Endothelial cell of umbilical vein (primary cell): ENCODE results near the gene SLC25A21. TPM values are rescaled to one million over a fixed set of nuclear protein-coding genes. Genes with fewer than 3 reads are reported as not detected.
A peak's percentile ranks its signal among the peaks of the same experiment; 100 is the strongest.

ENCODE experiments used
- BruUV-seq: library from RNA; stranded (reverse); fragments of 400-500 nt; replicated peaks from 2 replicates; lab custom pipeline; 2021; lab: Mats Ljungman, UMichigan
- CTCF ChIA-PET: fragments of 300-600, 350-600 bp; sonication (Branson Sonifier 250); formaldehyde crosslinking; loops from one replicate; lab custom pipeline; 2021; ENCODE audit warnings: antibody characterized with exemption, inconsistent platforms; lab: Charles Lee
- POLR2A ChIA-PET: fragments of 300-600, 350-600 bp; sonication (Branson Sonifier 250); formaldehyde crosslinking; loops from one replicate; lab custom pipeline; 2021; ENCODE audit warnings: antibody characterized with exemption, inconsistent platforms; lab: Charles Lee
- DNase-seq: peaks from one replicate; pipeline ENCODE4 v3.0.0-alpha.2; 2011; ENCODE audit warnings: low read depth, low spot score
- FAIRE-seq: peaks from 2 replicates; lab custom pipeline; 2011; peaks lifted over from hg19 to GRCh38; lab: Jason Lieb, UNC
- H2AFZ ChIP-seq: 2 replicates; pipeline ENCODE4 v1.6.0; 2012; ENCODE audit warnings: low read depth, low read length, control low read depth, inconsistent platforms
- H3K27ac ChIP-seq: 2 replicates; pipeline ENCODE4 v1.5.1; 2011; ENCODE audit warnings: low read depth, mild to moderate bottlenecking, control low read depth, low read length, moderate library complexity; ENCODE audit not compliant: insufficient read depth
- H3K27me3 ChIP-seq, 2 experiments: 2 replicates each; pipeline versions ENCODE4 v1.6.0 to v1.6.1; 2011; ENCODE audit warnings: low read length in 2 of 2, mixed read lengths in 1 of 2; ENCODE audit not compliant: control insufficient read depth in 2 of 2, insufficient read depth in 2 of 2
- H3K36me3 ChIP-seq, 2 experiments: 2 replicates in 1 of 2; 3 replicates in 1 of 2; pipeline ENCODE4 v1.5.1; 2011; ENCODE audit warnings: low read length in 2 of 2, mild to moderate bottlenecking in 1 of 2, moderate library complexity in 1 of 2; ENCODE audit not compliant: control insufficient read depth in 2 of 2, insufficient read depth in 2 of 2; ENCODE audit errors: extremely low read depth in 1 of 2
- H3K4me1 ChIP-seq: 3 replicates; pipeline ENCODE4 v1.5.1; 2011; ENCODE audit warnings: mild to moderate bottlenecking, low read length; ENCODE audit not compliant: control insufficient read depth, insufficient read depth; ENCODE audit errors: extremely low read depth
- H3K4me2 ChIP-seq: 2 replicates; pipeline ENCODE4 v1.6.1; 2011; ENCODE audit warnings: low read length, control low read depth, mixed read lengths; ENCODE audit not compliant: insufficient read depth
- H3K4me3 ChIP-seq, 3 experiments: fragments of 200-600 bp in 1 of 3; sonication (generic), shearing (Covaris generic) in 1 of 3; replicated peaks in 1 of 3; 2 replicates each; pipeline ENCODE4 v1.5.1; 2011 to 2016; ENCODE audit warnings: control low read depth in 3 of 3, low read length in 3 of 3, mild to moderate bottlenecking in 2 of 3, inconsistent platforms in 1 of 3, low read depth in 1 of 3, moderate library complexity in 1 of 3; ENCODE audit not compliant: insufficient read depth in 1 of 3
- H3K79me2 ChIP-seq: 2 replicates; pipeline ENCODE4 v1.6.0; 2012; ENCODE audit warnings: low read length, inconsistent platforms; ENCODE audit not compliant: control insufficient read depth, insufficient read depth
- H3K9ac ChIP-seq: replicated peaks from 2 replicates; pipeline ENCODE3; 2011; ENCODE audit warnings: low read length, control low read depth; ENCODE audit not compliant: insufficient read depth; ENCODE audit errors: extremely low read depth
- H3K9me1 ChIP-seq: replicated peaks from 3 replicates; pipeline ENCODE4 v1.6.0; 2011; ENCODE audit warnings: mild to moderate bottlenecking, low read length; ENCODE audit not compliant: control insufficient read depth, insufficient read depth; ENCODE audit errors: extremely low read depth
- H3K9me3 ChIP-seq: replicated peaks from 2 replicates; pipeline ENCODE4 v1.5.1; 2012; ENCODE audit warnings: low read length, inconsistent platforms; ENCODE audit not compliant: control insufficient read depth, insufficient read depth
- H4K20me1 ChIP-seq: replicated peaks from 2 replicates; pipeline ENCODE3; 2011; ENCODE audit warnings: mild to moderate bottlenecking, low read length; ENCODE audit not compliant: control insufficient read depth, insufficient read depth; ENCODE audit errors: extremely low read depth
- CTCF ChIP-seq, 2 donors: IDR thresholded peaks; 1 replicate in 1 of 2; 2 replicates in 1 of 2; pipeline ENCODE4 v1.5.1; 2011; ENCODE audit warnings: low read length in 2 of 2, mild to moderate bottlenecking in 2 of 2, moderate library complexity in 2 of 2, control low read depth in 1 of 2, inconsistent platforms in 1 of 2, low read depth in 1 of 2; ENCODE audit not compliant: insufficient read depth in 1 of 2; ENCODE audit errors: extremely low read depth in 1 of 2
- EZH2 ChIP-seq: IDR thresholded peaks from 2 replicates; pipeline ENCODE4 v1.6.1; 2012; ENCODE audit warnings: borderline replicate concordance, low read depth, mild to moderate bottlenecking, moderate library complexity, low read length, inconsistent platforms; ENCODE audit not compliant: severe bottlenecking
- GATA2 ChIP-seq: IDR thresholded peaks from 2 replicates; pipeline ENCODE4 v1.7.0; 2011; ENCODE audit warnings: low read depth, mild to moderate bottlenecking, moderate library complexity, mixed read lengths, low read length; ENCODE audit not compliant: insufficient read length, insufficient read depth
- MYC ChIP-seq: IDR thresholded peaks from one replicate; pipeline ENCODE4 v1.6.1; 2011; ENCODE audit warnings: mild to moderate bottlenecking, low read depth, low read length
- dilution Hi-C: fragments of 300-500 bp; cut with MboI; formaldehyde crosslinking; loops from one replicate; pipeline ENCODE4 v1.15.0; 2019; ENCODE audit warnings: low sequenced_read_pairs; ENCODE audit not compliant: extremely low pct_ligation_motif_present
- intact Hi-C: fragments of 100-400 bp; cut with micrococcal nuclease; formaldehyde crosslinking; loops from one replicate; pipeline ENCODE4 v1.10.0; 2022
- polyA plus RNA-seq, 4 experiments: library from polyadenylated mRNA; depleted of rRNA in 3 of 4; stranded (reverse) in 3 of 4; unstranded in 1 of 4; fragments of >200 nt; gene quantifications; 2 replicates each; pipeline versions ENCODE4 v1.2.1 to v1.2.3, GENCODE V29; 2011 to 2012; ENCODE audit warnings: missing spikeins in 1 of 4
- total RNA-seq: library from RNA; stranded (reverse); gene quantifications from 2 replicates; pipeline ENCODE4 v1.2.3, GENCODE V29; 2021

SLC25A21 gene
- total and polyA plus RNA-seq, 2 donors (not counting 3 experiments of a cell fraction or from before 2014, with no cell fraction given), result 0.98 to 1.4 TPM

GRCh38 chr14:36655571-36655962, 516.8 kb downstream of the SLC25A21 start:
- Histone ChIP-seq H3K9me1 (no peaks in the 10 kb centered on the region), H2AFZ (no peak overlapping the region), H3K79me2 (no peaks in the 10 kb centered on the region), H3K4me1 (no peaks in the 10 kb centered on the region), H3K9me3 (no peaks in the 10 kb centered on the region), H3K4me3 (no peak overlapping the region), H4K20me1 (no peaks in the 10 kb centered on the region), H3K4me2 (no peak overlapping the region), H3K9ac (no peak overlapping the region), H3K27ac (no peak overlapping the region), H3K36me3 (no peaks in the 10 kb centered on the region), H3K27me3 (peaks cover 83 to 100% of the 10 kb centered on the region in 2 experiments)
- FAIRE-seq, result no peak
- dilution Hi-C loops (no loop called here), intact Hi-C loops (loop anchor here (5.0 kb wide), 1 partner anchor 133 kb away; the partner anchor contains the start of gene NKX2-1)
- CTCF ChIA-PET, result interaction anchor here (1.1 to 1.5 kb wide), 2 partner anchors 286 to 462 kb away, joined by 3 to 5 read pairs; no protein-coding TSS in a partner anchor
- POLR2A ChIA-PET, result no interaction called here
- no peak for DNase-seq
- no TSS peak for BruUV-seq
- TF ChIP-seq CTCF (IDR thresholded peaks at IDR 0.05; ENCODE audit: extremely low read depth in 1 of 2, insufficient read depth in 1 of 2, low read depth in 1 of 2, low read length in 2 of 2), result no peak
- no peak for TF ChIP-seq GATA2
- peak; percentile 19 for TF ChIP-seq EZH2

GRCh38 chr14:36654794-36655381, 517.5 kb downstream of the SLC25A21 start:
- Histone ChIP-seq H3K9ac (no peak overlapping the region), H3K27ac (no peak overlapping the region), H3K4me3 (no peak overlapping the region), H3K4me2 (no peak overlapping the region), H3K9me1 (no peaks in the 10 kb centered on the region), H3K9me3 (no peaks in the 10 kb centered on the region), H4K20me1 (no peaks in the 10 kb centered on the region), H3K4me1 (no peaks in the 10 kb centered on the region), H3K36me3 (no peaks in the 10 kb centered on the region), H3K27me3 (peaks cover 81 to 100% of the 10 kb centered on the region in 2 experiments), H3K79me2 (no peaks in the 10 kb centered on the region), H2AFZ (no peak overlapping the region)
- ChIA-PET CTCF (no interaction called here), POLR2A (no interaction called here)
- TF ChIP-seq EZH2 (peak; percentile 69), MYC (no peak)
- intact Hi-C loops, result loop anchor here (5.0 kb wide), 1 partner anchor 133 kb away; the partner anchor contains the start of gene NKX2-1
- DNase-seq, result no peak
- BruUV-seq, result no TSS peak
- dilution Hi-C loops, result no loop called here
- FAIRE-seq, result no peak
